IPS DF 6.9 (cell line): ENCODE results near the gene ADGRG6.
"Not testable (repeated sequence)": the region's sequence is repeated elsewhere in the genome, so short reads cannot be mapped to it uniquely, and the experiment has no call there.

Experiments
- DNase-seq: peaks from one replicate; pipeline ENCODE4 v3.0.0-alpha.2; 2013; ENCODE audit warnings: low read depth, low spot score
- H3K27ac ChIP-seq: one replicate; pipeline ENCODE4 v1.5.1; 2013; ENCODE audit warnings: low read length, control low read depth
- H3K27me3 ChIP-seq: 2 replicates; pipeline ENCODE4 v1.6.1; 2013; ENCODE audit warnings: mild to moderate bottlenecking, low read length; ENCODE audit not compliant: control insufficient read depth, insufficient read depth
- H3K36me3 ChIP-seq: 2 replicates; pipeline ENCODE4 v1.6.1; 2013; ENCODE audit warnings: low read length; ENCODE audit not compliant: control insufficient read depth, insufficient read depth
- H3K4me1 ChIP-seq: 2 replicates; pipeline ENCODE4 v1.6.1; 2013; ENCODE audit warnings: low read length; ENCODE audit not compliant: control insufficient read depth, insufficient read depth
- H3K4me3 ChIP-seq: 2 replicates; pipeline ENCODE4 v1.5.1; 2013; ENCODE audit warnings: mild to moderate bottlenecking, low read length
- H3K9me3 ChIP-seq: 2 replicates; pipeline ENCODE4 v1.6.1; 2013; ENCODE audit warnings: low read length, inconsistent platforms; ENCODE audit not compliant: control insufficient read depth, insufficient read depth
- WGBS: extraction: QIAGEN DNeasy Blood & Tissue Kit; methylation state at CpG from one replicate; pipeline ENCODE4 v1.1.7; 2013; ENCODE audit warnings: mixed read lengths, missing lambda C conversion rate; ENCODE audit not compliant: insufficient read length, insufficient coverage; 5-methylcytosine and 5-hydroxymethylcytosine counted together

The ADGRG6 gene

DNA sequence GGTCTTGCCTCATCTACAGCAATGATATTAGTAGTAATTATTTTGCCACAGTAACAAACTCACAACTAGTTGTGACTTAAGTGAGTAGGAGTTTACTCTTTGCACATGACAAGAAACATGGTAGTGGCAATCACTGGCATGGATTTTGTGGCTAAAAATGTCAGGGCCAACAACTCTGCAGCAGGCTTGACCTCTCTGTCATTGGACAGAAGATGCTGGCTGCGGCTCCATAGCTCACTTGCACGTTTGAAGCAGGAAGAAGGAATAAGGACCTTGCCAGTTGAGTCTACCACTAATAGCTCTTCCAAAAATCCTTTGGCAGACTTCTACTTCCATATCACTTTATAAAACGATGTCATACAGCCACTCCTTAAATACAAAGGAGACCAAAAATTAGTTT lies 117.3 kb downstream of the ADGRG6 start:
- no peaks in the 10 kb centered on the region for H3K36me3 ChIP-seq
- H3K9me3 ChIP-seq, result no peaks in the 10 kb centered on the region
- 0 out of 2 replicates have a peak, but pooled peaks cover 3% of the 10 kb centered on the region for H3K4me1 ChIP-seq

GRCh38 chr6:142420802-142421201 lies 119.0 kb downstream of the ADGRG6 start:
- H3K27me3 ChIP-seq, result no peaks in the 10 kb centered on the region
- no peak overlapping the region for H3K4me3 ChIP-seq
- no peaks in the 10 kb centered on the region for H3K9me3 ChIP-seq
- H3K4me1 ChIP-seq, result 0 out of 2 replicates have a peak, but pooled peaks cover 1% of the 10 kb centered on the region
- no peaks in the 10 kb centered on the region for H3K36me3 ChIP-seq
- no peak for DNase-seq
- no peak overlapping the region for H3K27ac ChIP-seq

More for the DNA sequence above, 117.3 kb downstream of the ADGRG6 start:
- no peak overlapping the region for H3K27ac ChIP-seq
- no peak for DNase-seq
- H3K4me3 ChIP-seq, result no peak overlapping the region
- H3K27me3 ChIP-seq, result no peaks in the 10 kb centered on the region
- no CpG with 5 or more reads among the region's 3 CpGs for WGBS

DNA sequence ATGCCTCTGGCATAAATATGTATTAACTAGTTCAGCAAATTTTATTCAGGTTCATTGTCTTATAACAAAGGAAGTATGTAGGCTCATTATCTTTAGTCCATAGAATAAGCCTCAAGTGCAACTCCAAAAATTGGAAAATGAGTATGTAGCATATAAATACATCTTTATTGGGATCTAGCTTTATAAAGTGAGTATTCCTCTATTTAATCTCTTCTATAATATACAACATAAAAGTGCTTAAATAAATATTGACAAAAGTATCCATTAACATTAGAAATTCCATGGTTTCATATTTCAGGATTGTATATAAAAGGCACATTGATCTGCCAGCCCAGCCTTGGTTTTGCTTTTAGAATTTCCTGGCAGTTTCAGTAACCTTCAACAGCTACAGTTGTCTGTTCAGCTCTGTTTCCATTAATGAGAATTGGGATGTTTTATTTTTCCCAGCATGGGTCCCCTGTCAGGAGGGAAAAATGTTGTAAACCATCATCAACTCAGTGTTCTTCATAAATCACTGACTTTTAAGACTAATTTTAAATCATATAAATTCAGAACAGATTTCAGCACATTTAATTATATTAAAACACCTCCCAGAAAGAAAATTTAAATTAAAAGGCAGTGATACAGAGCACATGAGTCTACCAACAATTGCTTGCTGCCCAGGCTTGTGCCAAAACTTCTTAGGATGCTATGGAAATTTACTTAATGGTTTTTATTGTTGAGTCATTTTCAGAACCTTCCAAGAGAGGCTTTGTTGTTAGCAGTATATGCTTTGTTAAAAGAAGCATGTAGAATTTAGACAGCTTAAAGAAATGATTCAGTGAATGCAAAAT lies 119.7 kb downstream of the ADGRG6 start:
- H3K36me3 ChIP-seq, result no peaks in the 10 kb centered on the region
- H3K4me1 ChIP-seq, result 0 out of 2 replicates have a peak, but pooled peaks cover 1% of the 10 kb centered on the region
- no peak overlapping the region for H3K4me3 ChIP-seq
- DNase-seq, result no peak
- H3K27me3 ChIP-seq, result no peaks in the 10 kb centered on the region
- H3K9me3 ChIP-seq, result no peaks in the 10 kb centered on the region
- no peak overlapping the region for H3K27ac ChIP-seq

GRCh38 chr6:142426444-142427132 lies 124.8 kb downstream of the ADGRG6 start:
- H3K4me3 ChIP-seq, H3K27ac ChIP-seq, H3K4me1 ChIP-seq, H3K9me3 ChIP-seq, H3K27me3 ChIP-seq, DNase-seq, H3K36me3 ChIP-seq: not testable (repeated sequence)
- WGBS, result no CpG with 5 or more reads among the region's 2 CpGs

DNA sequence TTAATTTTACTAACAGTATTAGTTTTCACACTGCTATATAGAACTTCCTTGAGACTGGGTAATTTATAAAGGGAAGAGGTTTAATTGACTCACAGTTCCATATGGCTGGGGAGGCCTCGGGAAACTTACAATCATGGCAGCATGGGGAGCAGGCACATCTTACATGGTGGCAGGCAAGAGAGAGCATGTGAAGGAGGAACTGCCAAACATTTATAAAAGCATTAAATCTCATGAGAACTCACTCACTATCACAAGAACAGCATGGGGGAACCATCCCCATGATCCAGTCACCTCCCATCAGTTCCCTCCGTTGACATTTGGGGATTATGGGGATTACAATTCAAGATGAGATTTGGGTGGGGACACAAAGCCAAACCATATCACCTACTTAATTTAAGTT lies 126.7 kb downstream of the ADGRG6 start:
- WGBS, result no CpG with 5 or more reads among the region's 2 CpGs
- H3K27ac ChIP-seq, result not testable (repeated sequence)

GRCh38 chr6:142429195-142429594 lies 127.4 kb downstream of the ADGRG6 start:
- DNase-seq, result no peak
- no peaks in the 10 kb centered on the region for H3K27me3 ChIP-seq
- no peaks in the 10 kb centered on the region for H3K9me3 ChIP-seq
- H3K36me3 ChIP-seq, result no peaks in the 10 kb centered on the region
- no peaks in the 10 kb centered on the region for H3K4me1 ChIP-seq
- H3K27ac ChIP-seq, result no peak overlapping the region
- no peak overlapping the region for H3K4me3 ChIP-seq

More for the DNA sequence above, 126.7 kb downstream of the ADGRG6 start:
- H3K4me1 ChIP-seq, DNase-seq, H3K4me3 ChIP-seq, H3K27me3 ChIP-seq, H3K9me3 ChIP-seq, H3K36me3 ChIP-seq: not testable (repeated sequence)

DNA sequence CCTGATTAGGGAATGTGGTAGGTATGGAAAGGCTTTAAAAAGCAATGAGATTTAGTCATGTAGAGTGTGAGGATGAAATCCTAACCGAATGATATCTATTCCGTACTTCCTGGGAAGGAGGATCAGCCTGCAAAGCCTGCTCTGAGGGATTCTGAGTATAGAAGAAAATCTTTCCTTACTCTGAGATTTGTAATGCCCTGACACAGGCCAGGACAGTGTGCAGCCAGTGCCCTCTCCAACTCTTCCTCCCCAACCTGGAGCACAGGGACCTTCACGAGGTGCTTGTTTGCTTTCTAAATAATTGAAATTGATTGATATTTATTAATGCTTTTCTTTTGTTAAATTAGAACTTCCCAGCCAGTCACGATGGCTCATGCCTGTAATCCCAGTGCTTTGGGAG lies 131.6 kb downstream of the ADGRG6 start:
- Histone ChIP-seq H3K27ac (no peak overlapping the region), H3K36me3 (no peaks in the 10 kb centered on the region), H3K4me1 (no peaks in the 10 kb centered on the region), H3K4me3 (no peak overlapping the region), H3K27me3 (no peaks in the 10 kb centered on the region), H3K9me3 (no peaks in the 10 kb centered on the region)
- WGBS, result no CpG with 5 or more reads among the region's 4 CpGs
- no peak for DNase-seq

DNA sequence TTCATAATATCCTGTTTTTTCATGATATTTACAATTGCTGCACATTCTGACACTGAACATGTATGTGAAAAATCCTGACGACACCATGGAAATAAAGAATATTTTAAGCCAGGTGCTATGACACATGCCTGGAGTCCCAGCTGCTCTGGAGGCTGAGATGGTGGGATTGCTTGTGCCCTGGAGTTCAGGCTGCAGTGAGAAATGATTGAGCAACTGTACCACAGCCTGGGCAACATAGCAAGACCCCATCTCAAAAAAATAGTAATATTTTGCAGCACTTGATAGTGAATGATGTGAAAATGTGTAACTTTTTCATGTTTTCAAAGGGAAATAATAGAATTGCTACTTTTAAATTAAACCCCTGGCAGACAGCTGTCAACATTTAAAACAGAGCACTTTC lies 137.1 kb downstream of the ADGRG6 start:
- no peak overlapping the region for H3K27ac ChIP-seq
- no peaks in the 10 kb centered on the region; the same call in 1 of the 2 replicates for H3K4me1 ChIP-seq
- H3K9me3 ChIP-seq, result no peaks in the 10 kb centered on the region
- H3K27me3 ChIP-seq, result no peaks in the 10 kb centered on the region
- no CpG with 5 or more reads among the region's 1 CpG for WGBS
- no peaks in the 10 kb centered on the region for H3K36me3 ChIP-seq
- no peak for DNase-seq
- no peak overlapping the region for H3K4me3 ChIP-seq

DNA sequence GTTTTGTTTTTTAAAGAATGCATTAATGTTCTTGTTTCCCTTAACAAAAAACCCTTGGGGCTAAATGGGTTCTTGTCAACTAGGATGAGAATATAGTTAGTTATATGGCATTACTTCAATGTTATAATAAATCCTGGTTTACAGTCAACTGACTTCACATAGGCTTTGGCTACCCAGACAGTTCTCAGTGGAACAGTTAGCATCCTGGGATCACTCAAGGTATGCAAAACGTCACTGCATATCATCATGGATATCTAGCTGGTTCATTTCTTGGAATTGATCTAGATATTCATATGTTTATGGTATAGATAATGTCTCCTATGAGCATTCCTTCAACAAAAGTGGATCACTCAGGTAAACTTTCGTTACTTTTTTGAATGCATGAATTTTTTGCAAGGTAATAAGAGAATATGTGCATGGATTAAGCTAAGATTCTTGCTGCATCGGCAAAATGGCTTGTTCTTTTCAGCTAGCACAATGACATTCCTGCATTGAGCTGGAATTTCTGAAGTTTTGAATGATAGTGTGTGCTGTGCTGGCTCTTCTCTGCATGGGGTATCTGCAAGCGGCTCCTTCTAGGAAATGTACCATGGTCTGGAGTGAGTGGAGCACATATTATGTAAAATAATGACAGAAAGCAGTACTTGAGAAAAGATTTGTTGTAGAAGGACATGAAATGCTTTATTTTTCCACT lies 138.9 kb downstream of the ADGRG6 start:
- no CpG with 5 or more reads among the region's 4 CpGs for whole genome bisulfite sequencing
- H3K27ac ChIP-seq, result no peak overlapping the region
- DNase-seq, result peak; percentile 37
- no peaks in the 10 kb centered on the region for H3K27me3 ChIP-seq
- no peaks in the 10 kb centered on the region; the same call in 1 of the 2 replicates for H3K4me1 ChIP-seq
- no peak overlapping the region for H3K4me3 ChIP-seq
- H3K9me3 ChIP-seq, result no peaks in the 10 kb centered on the region
- no peaks in the 10 kb centered on the region for H3K36me3 ChIP-seq

- WGBS, result no CpG with 5 or more reads among the region's 3 CpGs
- no peak for DNase-seq
- no peaks in the 10 kb centered on the region; the same call in 1 of the 2 replicates for H3K4me1 ChIP-seq
- no peaks in the 10 kb centered on the region for H3K9me3 ChIP-seq
- H3K27me3 ChIP-seq, result no peaks in the 10 kb centered on the region
- H3K27ac ChIP-seq, result no peak overlapping the region
- H3K4me3 ChIP-seq, result no peak overlapping the region
- no peaks in the 10 kb centered on the region for H3K36me3 ChIP-seq
Measured at GRCh38 chr6:142441716-142442115, 139.9 kb downstream of the ADGRG6 start.
